Panc1 (cell line): ENCODE data around the gene TMEM220.

ENCODE experiments used
- CTCF ChIP-seq: fragments of 450-650 bp; IDR thresholded peaks from 2 replicates; pipeline ENCODE4 v1.5.1; 2017; ENCODE audit warnings: mild to moderate bottlenecking
- POLR2AphosphoS5 ChIP-seq: IDR thresholded peaks from 2 replicates; pipeline ENCODE4 v1.6.1; 2012; ENCODE audit warnings: mild to moderate bottlenecking, low read depth, low read length, moderate library complexity
- SIN3A ChIP-seq: IDR thresholded peaks from 2 replicates; pipeline ENCODE4 v1.6.1; 2012; ENCODE audit warnings: low read depth, mild to moderate bottlenecking, low read length, moderate library complexity, borderline replicate concordance; ENCODE audit not compliant: insufficient read depth

GRCh38 chr17:10674704-10675103, 55.1 kb downstream of the TMEM220 start:
- TF ChIP-seq CTCF (no peak), SIN3A (no peak), POLR2AphosphoS5 (no peak)
